ENCODE results near the gene CFAP65. TPM values are rescaled to one million over a fixed set of nuclear protein-coding genes. Genes with fewer than 3 reads are reported as not detected.

CFAP65 gene
- total RNA-seq, 4 donors from 2014 or later = 1.5 to 3.6 TPM; not detected in 2

DNA sequence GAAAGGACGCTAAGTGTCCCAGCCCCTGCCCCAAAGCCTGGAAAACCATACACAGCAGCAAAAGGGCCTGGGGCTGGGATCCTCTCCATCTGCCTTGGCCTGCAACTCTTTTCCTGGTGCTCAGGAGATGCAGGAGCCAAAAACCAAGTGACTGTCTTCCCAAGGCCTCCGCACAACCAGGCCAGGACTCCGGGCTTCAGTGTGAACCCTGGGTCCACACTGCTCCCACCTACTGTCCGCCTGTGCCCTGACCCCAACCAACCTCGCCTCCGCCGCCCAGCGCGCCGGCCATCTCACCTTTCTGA, 57.4 kb downstream of the CFAP65 start:
- Histone ChIP-seq H3K36me3 (no peaks in the 10 kb centered on the region), H3K4me3 (peak overlapping the region in 1 of 4 donors; percentile 24), H3K4me1 (peaks cover 0 to 52% (median 12%) of the 10 kb centered on the region in 4 donors), H3K27ac (no peak overlapping the region), H3K27me3 (peaks cover 3 to 77% of the 10 kb centered on the region in 2 donors), H3K9me3 (no peaks in the 10 kb centered on the region)
- peak in 1 of 3 donors; percentile 46 for DNase-seq
- TF ChIP-seq, protein P1, sequence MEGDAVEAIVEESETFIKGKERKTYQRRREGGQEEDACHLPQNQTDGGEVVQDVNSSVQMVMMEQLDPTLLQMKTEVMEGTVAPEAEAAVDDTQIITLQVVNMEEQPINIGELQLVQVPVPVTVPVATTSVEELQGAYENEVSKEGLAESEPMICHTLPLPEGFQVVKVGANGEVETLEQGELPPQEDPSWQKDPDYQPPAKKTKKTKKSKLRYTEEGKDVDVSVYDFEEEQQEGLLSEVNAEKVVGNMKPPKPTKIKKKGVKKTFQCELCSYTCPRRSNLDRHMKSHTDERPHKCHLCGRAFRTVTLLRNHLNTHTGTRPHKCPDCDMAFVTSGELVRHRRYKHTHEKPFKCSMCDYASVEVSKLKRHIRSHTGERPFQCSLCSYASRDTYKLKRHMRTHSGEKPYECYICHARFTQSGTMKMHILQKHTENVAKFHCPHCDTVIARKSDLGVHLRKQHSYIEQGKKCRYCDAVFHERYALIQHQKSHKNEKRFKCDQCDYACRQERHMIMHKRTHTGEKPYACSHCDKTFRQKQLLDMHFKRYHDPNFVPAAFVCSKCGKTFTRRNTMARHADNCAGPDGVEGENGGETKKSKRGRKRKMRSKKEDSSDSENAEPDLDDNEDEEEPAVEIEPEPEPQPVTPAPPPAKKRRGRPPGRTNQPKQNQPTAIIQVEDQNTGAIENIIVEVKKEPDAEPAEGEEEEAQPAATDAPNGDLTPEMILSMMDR (IDR thresholded peaks at IDR 0.05) = no peak
- TF ChIP-seq POLR2A (IDR thresholded peaks at IDR 0.05) = no peak

DNA sequence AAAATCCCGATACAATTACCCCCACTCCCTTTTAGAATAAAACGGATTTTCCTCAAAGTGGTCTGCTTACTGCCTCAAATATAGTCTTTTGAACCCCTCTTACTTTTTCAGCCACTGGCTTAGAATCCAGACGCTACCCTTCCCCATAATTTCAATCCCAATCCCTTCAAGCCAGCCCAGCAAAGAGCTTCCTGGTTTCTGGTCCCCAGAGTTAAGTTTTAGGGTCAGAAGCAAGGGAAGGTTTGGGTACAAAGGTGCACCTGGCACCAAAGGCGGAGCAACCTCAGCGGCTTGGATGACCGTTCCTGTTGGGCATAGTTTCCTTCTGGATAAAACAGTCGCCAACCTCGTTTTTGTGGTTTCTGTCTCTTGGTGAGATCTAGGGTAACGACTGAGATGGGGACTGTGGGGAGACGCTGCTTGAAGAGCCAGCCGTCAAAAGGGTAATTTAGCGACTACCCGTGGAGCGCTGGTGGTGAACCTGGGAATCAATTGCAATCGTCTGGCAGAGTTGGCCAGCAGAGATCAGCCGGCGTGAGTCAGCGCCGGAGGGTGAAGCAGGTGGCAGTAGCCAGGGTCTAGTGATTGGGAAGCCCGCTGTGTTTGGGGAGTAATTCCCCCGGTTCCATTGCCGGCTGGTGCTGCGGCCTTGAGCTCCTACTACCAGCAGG, 57.9 kb downstream of the CFAP65 start:
- Histone ChIP-seq H3K4me1 (peaks cover 0 to 52% (median 12%) of the 10 kb centered on the region in 4 donors), H3K27ac (no peak overlapping the region), H3K4me3 (no peak overlapping the region), H3K9me3 (no peaks in the 10 kb centered on the region), H3K27me3 (peaks cover 3 to 72% of the 10 kb centered on the region in 2 donors), H3K36me3 (no peaks in the 10 kb centered on the region)
- DNase-seq = no peak
- TF ChIP-seq POLR2A (IDR thresholded peaks at IDR 0.05) = no peak
- TF ChIP-seq, protein P1 (IDR thresholded peaks at IDR 0.05) = no peak

DNA sequence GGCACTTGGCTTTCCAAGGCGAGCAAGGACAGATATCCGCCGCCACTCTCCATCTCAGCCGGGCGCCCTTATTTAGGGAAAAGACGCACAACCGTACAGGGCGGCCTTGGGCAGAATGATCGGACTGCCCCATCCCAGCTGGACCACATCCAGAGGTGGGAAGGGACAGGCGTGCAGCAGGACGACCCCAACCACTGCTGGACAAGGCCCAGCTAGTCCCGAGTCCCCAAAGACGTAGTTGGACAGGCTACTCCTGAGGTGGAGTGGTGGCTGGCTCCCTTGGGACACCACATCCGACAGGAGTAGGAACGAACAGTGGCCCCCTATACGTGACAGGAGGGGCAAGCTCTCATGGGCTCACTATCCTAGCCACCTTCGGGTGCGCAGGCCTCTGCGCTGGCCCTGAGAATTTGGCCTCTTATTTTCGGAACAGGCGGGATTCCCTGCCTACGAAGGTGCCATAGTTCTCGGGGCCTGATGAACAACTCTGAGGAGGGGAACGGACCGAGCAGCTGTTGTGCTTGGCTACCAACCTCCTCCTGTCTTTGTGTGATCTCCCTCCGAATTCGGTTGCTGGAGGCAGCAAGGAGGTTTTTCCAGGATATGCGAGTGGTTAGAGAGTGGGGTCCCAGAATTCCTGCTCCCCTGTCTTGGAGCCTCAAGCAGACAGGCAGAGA, 58.6 kb downstream of the CFAP65 start:
- Histone ChIP-seq H3K27me3 (peaks cover 3 to 69% of the 10 kb centered on the region in 2 donors), H3K9me3 (no peaks in the 10 kb centered on the region), H3K27ac (no peak overlapping the region), H3K4me1 (peaks cover 0 to 52% (median 12%) of the 10 kb centered on the region in 4 donors), H3K36me3 (no peaks in the 10 kb centered on the region), H3K4me3 (no peak overlapping the region)
- peak in 1 of 3 donors; percentile 43 for DNase-seq
- no peak for TF ChIP-seq POLR2A (IDR thresholded peaks at IDR 0.05)
- TF ChIP-seq, protein P1 (IDR thresholded peaks at IDR 0.05) = no peak

DNA sequence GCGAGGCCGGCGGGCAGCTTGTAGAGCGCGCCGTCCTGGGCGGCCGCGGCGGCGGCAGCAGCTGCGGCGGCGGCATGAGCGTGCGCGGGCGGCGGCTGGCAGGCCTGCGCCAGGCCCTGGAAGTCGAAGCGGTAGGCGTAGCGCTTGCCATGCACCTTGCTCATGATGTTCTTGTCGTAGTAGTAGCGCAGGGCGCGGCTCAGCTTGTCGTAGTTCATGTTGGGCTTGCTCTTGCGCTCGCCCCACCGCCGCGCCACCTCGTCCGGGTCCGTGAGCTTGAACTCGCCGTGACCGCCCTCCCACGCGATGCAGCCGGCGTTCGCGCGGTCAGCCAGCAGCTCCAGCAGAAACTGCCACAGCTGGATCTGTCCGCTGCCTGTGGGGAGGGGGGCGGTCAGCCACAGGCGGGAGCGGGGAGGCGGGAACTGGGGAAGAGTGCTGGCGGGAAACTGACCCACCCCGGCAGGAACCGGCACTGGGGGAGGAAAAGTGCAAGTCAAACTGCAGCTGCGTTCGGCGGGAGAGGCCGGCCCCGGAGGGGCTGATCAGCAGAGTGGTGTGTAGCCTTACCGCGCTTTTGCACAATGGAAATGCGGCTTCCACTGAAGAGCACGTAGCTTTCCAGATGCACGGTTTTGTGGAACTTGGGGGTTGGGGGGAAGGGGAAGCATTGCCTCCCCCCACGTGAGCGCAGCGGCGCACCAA, 59.3 kb downstream of the CFAP65 start:
- H3K27me3 ChIP-seq = peaks cover 3 to 68% of the 10 kb centered on the region in 2 donors
- TF ChIP-seq, protein P1 (IDR thresholded peaks at IDR 0.05) = no peak
- TF ChIP-seq POLR2A (IDR thresholded peaks at IDR 0.05) = no peak
- no peaks in the 10 kb centered on the region for H3K36me3 ChIP-seq
- H3K4me1 ChIP-seq = peaks cover 0 to 52% (median 12%) of the 10 kb centered on the region in 4 donors
- H3K4me3 ChIP-seq = peak overlapping the region in 3 of 4 donors; percentile 34 to 40 (median 39)
- H3K9me3 ChIP-seq = no peaks in the 10 kb centered on the region
- DNase-seq = peak in 2 of 3 donors; percentile 68
- H3K27ac ChIP-seq = no peak overlapping the region

DNA sequence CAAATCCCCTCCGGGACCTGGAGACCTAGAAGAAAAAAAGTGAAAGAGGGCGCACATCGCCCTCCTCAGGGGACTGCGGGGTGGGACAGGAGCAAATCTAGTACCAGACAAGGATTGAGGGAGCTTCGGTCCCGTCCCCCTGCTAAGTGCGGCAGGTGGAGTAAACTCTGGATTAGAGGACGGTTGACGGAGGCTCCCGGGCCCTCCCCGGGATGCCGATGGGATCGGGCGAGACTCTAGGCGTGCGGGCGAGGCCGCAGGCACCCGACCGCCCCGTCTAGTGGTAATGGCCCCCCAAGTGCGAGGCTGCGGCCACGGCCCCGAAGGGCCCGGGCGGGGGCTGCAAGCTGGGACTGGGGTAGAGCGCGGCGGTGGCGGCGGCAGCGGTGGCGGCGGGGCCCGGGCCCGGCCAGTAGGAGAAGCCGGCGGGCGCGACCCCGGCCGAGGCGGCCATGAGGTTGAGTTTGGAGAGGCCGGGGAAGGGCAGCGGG, 59.9 kb downstream of the CFAP65 start:
- peak in 1 of 3 donors; percentile 53 for DNase-seq
- TF ChIP-seq, protein P1 (IDR thresholded peaks at IDR 0.05) = no peak
- no peak for TF ChIP-seq POLR2A (IDR thresholded peaks at IDR 0.05)
- Histone ChIP-seq H3K4me1 (peaks cover 0 to 52% (median 12%) of the 10 kb centered on the region in 4 donors), H3K4me3 (peak overlapping the region in 3 of 4 donors; percentile 34 to 40 (median 39)), H3K9me3 (no peaks in the 10 kb centered on the region), H3K36me3 (no peaks in the 10 kb centered on the region), H3K27me3 (peaks cover 3 to 62% of the 10 kb centered on the region in 2 donors), H3K27ac (no peak overlapping the region)
